ENCODE measurements around the gene KLHL42. TPM values are rescaled to one million over a fixed set of nuclear protein-coding genes. Genes with fewer than 3 reads are reported as not detected.

KLHL42 gene
- total and polyA plus RNA-seq, 9 of the 15 experiments (the other 6 are each of a cell fraction or from before 2014, with no cell fraction given) = 1.5 to 11.8 (median 9.6) TPM

- TF ChIP-seq ZNF518B (CRISPR knock-in tag; IDR thresholded peaks at IDR 0.05) (no peak), NFRKB (IDR thresholded peaks at IDR 0.05; ENCODE audit: low read depth) (no peak), ZNF347 (CRISPR knock-in tag; IDR thresholded peaks at IDR 0.05; ENCODE audit: low read depth) (no peak), CREB5 (CRISPR knock-in tag; IDR thresholded peaks at IDR 0.05) (no peak), MITF (IDR thresholded peaks at IDR 0.05) (no peak), RBM34 (IDR thresholded peaks at IDR 0.05; ENCODE audit: borderline replicate concordance, insufficient read depth, low read length) (no peak), CTCF (IDR thresholded peaks at IDR 0.05 in 2 of 3, conservative IDR thresholded peaks at IDR 0.05 in 1 of 3; ENCODE audit: insufficient read depth in 2 of 3, low read depth in 1 of 3, low read length in 3 of 3) (no peak), MIER1 (IDR thresholded peaks at IDR 0.05; ENCODE audit: low read depth) (no peak), ZBTB49 (CRISPR knock-in tag; IDR thresholded peaks at IDR 0.05; ENCODE audit: borderline replicate concordance) (no peak), ATF1 (CRISPR knock-in tag; IDR thresholded peaks at IDR 0.05) (no peak), ATF1 (tag; IDR thresholded peaks at IDR 0.05) (no peak)
Measured at GRCh38 chr12:27800819-27801218, 20.8 kb downstream of the KLHL42 start (continued).

All from K562 (cell line).